Sigmoid colon (tissue), 7 donors: Measurements from ENCODE around the gene SMARCA2. TPM values are rescaled to one million over a fixed set of nuclear protein-coding genes. Genes with fewer than 3 reads are reported as not detected.

Experiments
- DNase-seq: peaks from one replicate; pipeline ENCODE4 v3.0.0-alpha.2; 2019
- H3K27ac ChIP-seq, 4 donors: fragments of 200-600 bp; sonication (generic); one replicate each; pipeline ENCODE4 v1.5.1; 2016 to 2019; ENCODE audit warnings: mild to moderate bottlenecking in 1 of 4
- H3K27me3 ChIP-seq, 3 donors: fragments of 200-600 bp; sonication (generic); one replicate each; pipeline ENCODE4 v1.5.1; 2019; ENCODE audit warnings: mild to moderate bottlenecking in 1 of 3
- H3K36me3 ChIP-seq, 4 donors: fragments of 200-600 bp; sonication (generic); one replicate each; pipeline ENCODE4 v1.5.1; 2016 to 2019
- H3K4me1 ChIP-seq, 4 donors: fragments of 200-600 bp; sonication (generic); one replicate each; pipeline ENCODE4 v1.5.1; 2017 to 2019
- H3K4me3 ChIP-seq, 4 donors: fragments of 200-600 bp; sonication (generic); one replicate each; pipeline ENCODE4 v1.5.1; 2017 to 2019; ENCODE audit warnings: mild to moderate bottlenecking in 2 of 4, moderate library complexity in 1 of 4
- H3K9me3 ChIP-seq, 4 donors: fragments of 200-600 bp in 3 of 4; sonication (generic) in 3 of 4; one replicate each; pipeline versions ENCODE4 v1.5.1 to v1.6.1; 2013 to 2019
- CTCF ChIP-seq, 4 experiments: fragments of 450-650 bp in 3 of 4; fragments of 200-600 bp in 1 of 4; IDR thresholded peaks; one replicate each; pipeline ENCODE4 v1.5.1; 2016 to 2019; ENCODE audit warnings: antibody characterized with exemption in 4 of 4, mild to moderate bottlenecking in 3 of 4, moderate library complexity in 2 of 4
- EP300 ChIP-seq, 4 donors: sonication (generic); formaldehyde crosslinking; IDR thresholded peaks; one replicate each; pipeline ENCODE4 v1.6.1; 2017; ENCODE audit warnings: antibody characterized with exemption in 4 of 4
- POLR2A ChIP-seq, 2 donors: fragments of 450-650 bp; IDR thresholded peaks; one replicate each; pipeline ENCODE4 v1.6.1; 2016; ENCODE audit warnings: antibody characterized with exemption in 2 of 2, mild to moderate bottlenecking in 2 of 2, moderate library complexity in 2 of 2
- POLR2AphosphoS5 ChIP-seq, 4 donors: sonication (generic); formaldehyde crosslinking; IDR thresholded peaks; one replicate each; pipeline ENCODE4 v1.6.1; 2017; ENCODE audit warnings: antibody characterized with exemption in 4 of 4
- WGBS, 2 donors: extraction: QIAGEN DNeasy Blood & Tissue Kit; methylation state at CpG; one replicate each; pipeline ENCODE4 v1.1.7; 2013; 5-methylcytosine and 5-hydroxymethylcytosine counted together
- intact Hi-C: fragments of 100-400 bp; cut with DNase I; formaldehyde crosslinking; loops from one replicate; pipeline ENCODE4 v1.15.1; 2023
- polyA plus RNA-seq, 3 donors: library from polyadenylated mRNA; stranded (reverse); fragments of 200-250 nt; gene quantifications; one replicate each; pipeline ENCODE4 v1.2.3, GENCODE V29; 2013
- total RNA-seq, 4 donors: library from RNA; depleted of rRNA; stranded (reverse); fragments of >200 nt; gene quantifications; one replicate each; pipeline ENCODE4 v1.1.0, GENCODE V29; 2016
- donor health status: healthy with polysubstance abuse.
- donor health status: Bipolar disorder and iron deficiency.
- donor health status: healthy.

SMARCA2 gene
- total and polyA plus RNA-seq, 7 donors = 32.1 to 209 (median 75.0) TPM

- Histone ChIP-seq H3K27me3 (no peaks in the 10 kb centered on the region), H3K36me3 (peaks cover 10 to 61% (median 43%) of the 10 kb centered on the region in 4 donors)
- TF ChIP-seq CTCF (IDR thresholded peaks at IDR 0.05) (no peak), POLR2AphosphoS5 (IDR thresholded peaks at IDR 0.05) (no peak), POLR2A (IDR thresholded peaks at IDR 0.05) (no peak), EP300 (IDR thresholded peaks at IDR 0.05) (no peak)
Measured at GRCh38 chr9:2036844-2037243, 21.7 kb downstream of the SMARCA2 start.

GRCh38 chr9:2039294-2040180 lies 24.4 kb downstream of the SMARCA2 start:
- intact Hi-C loops = no loop called here
- no peak for TF ChIP-seq CTCF (IDR thresholded peaks at IDR 0.05)
- no peak for TF ChIP-seq POLR2A (IDR thresholded peaks at IDR 0.05)
- TF ChIP-seq EP300 (IDR thresholded peaks at IDR 0.05) = no peak
- no peak for TF ChIP-seq POLR2AphosphoS5 (IDR thresholded peaks at IDR 0.05)
- DNase-seq = peak; percentile 64
- Histone ChIP-seq H3K4me3 (no peak overlapping the region), H3K36me3 (peaks cover 0 to 58% (median 26%) of the 10 kb centered on the region in 4 donors), H3K4me1 (peaks cover 0 to 18% (median 3%) of the 10 kb centered on the region in 4 donors), H3K9me3 (no peaks in the 10 kb centered on the region), H3K27ac (peak overlapping the region in 1 of 4 donors; percentile 13), H3K27me3 (no peaks in the 10 kb centered on the region)
- 55 to 75% methylated on average over 20 of the region's 20 CpGs for WGBS, 2 donors

More at GRCh38 chr9:2036844-2037243, 21.7 kb downstream of the SMARCA2 start:
- Histone ChIP-seq H3K9me3 (no peaks in the 10 kb centered on the region), H3K4me1 (peaks cover 0 to 13% (median 5%) of the 10 kb centered on the region in 4 donors), H3K27ac (no peak overlapping the region), H3K4me3 (no peak overlapping the region)
- no peak for DNase-seq
- 83 to 91% methylated on average over 4 of the region's 4 CpGs for WGBS, 2 donors
- intact Hi-C loops = no loop called here

- no peak for TF ChIP-seq EP300 (IDR thresholded peaks at IDR 0.05)
- no peak for TF ChIP-seq POLR2A (IDR thresholded peaks at IDR 0.05)
- no peak for TF ChIP-seq POLR2AphosphoS5 (IDR thresholded peaks at IDR 0.05)
- TF ChIP-seq CTCF (IDR thresholded peaks at IDR 0.05) = no peak
- H3K27me3 ChIP-seq = no peaks in the 10 kb centered on the region
- H3K9me3 ChIP-seq = no peaks in the 10 kb centered on the region
- H3K4me1 ChIP-seq = peaks cover 0 to 18% (median 3%) of the 10 kb centered on the region in 4 donors
- intact Hi-C loops = no loop called here
- H3K36me3 ChIP-seq = peaks cover 0 to 53% (median 22%) of the 10 kb centered on the region in 4 donors
- H3K27ac ChIP-seq = no peak overlapping the region
- DNase-seq = no peak
- WGBS, 2 donors = 95 to 97% methylated on average over 3 of the region's 3 CpGs
- no peak overlapping the region for H3K4me3 ChIP-seq
Measured at GRCh38 chr9:2040828-2041227, 25.7 kb downstream of the SMARCA2 start.

GRCh38 chr9:2041736-2042135 lies 26.6 kb downstream of the SMARCA2 start:
- TF ChIP-seq EP300 (IDR thresholded peaks at IDR 0.05) (no peak), POLR2A (IDR thresholded peaks at IDR 0.05) (no peak), CTCF (IDR thresholded peaks at IDR 0.05) (no peak), POLR2AphosphoS5 (IDR thresholded peaks at IDR 0.05) (no peak)
- Histone ChIP-seq H3K4me1 (peaks cover 0 to 18% (median 3%) of the 10 kb centered on the region in 4 donors), H3K36me3 (peaks cover 0 to 51% (median 22%) of the 10 kb centered on the region in 4 donors), H3K27ac (no peak overlapping the region), H3K9me3 (no peaks in the 10 kb centered on the region), H3K27me3 (no peaks in the 10 kb centered on the region), H3K4me3 (no peak overlapping the region)
- intact Hi-C loops = no loop called here
- WGBS, 2 donors = 95 to 96% methylated on average over 2 of the region's 2 CpGs
- DNase-seq = no peak
